Left ventricle myocardium inferior (tissue), 1 donor: ENCODE data around the gene FAM110A. TPM values are rescaled to one million over a fixed set of nuclear protein-coding genes. Genes with fewer than 3 reads are reported as not detected.
"Not testable (repeated sequence)": the region's sequence is repeated elsewhere in the genome, so short reads cannot be mapped to it uniquely, and the experiment has no call there.

ENCODE experiments used
- DNase-seq: peaks from one replicate; pipeline ENCODE4 v3.0.0-alpha.2; 2020
- H3K27ac ChIP-seq: fragments of 200-600 bp; replicated peaks from 2 replicates; pipeline ENCODE4 v1.8.0; 2021
- H3K27me3 ChIP-seq: fragments of 200-600 bp; 2 replicates; pipeline ENCODE4 v1.8.0; 2021; ENCODE audit warnings: low read depth
- H3K36me3 ChIP-seq: fragments of 200-600 bp; 2 replicates; pipeline ENCODE4 v1.8.0; 2021
- H3K4me1 ChIP-seq: fragments of 200-600 bp; 2 replicates; pipeline ENCODE4 v1.8.0; 2021
- H3K4me3 ChIP-seq: fragments of 200-600 bp; 2 replicates; pipeline ENCODE4 v1.8.0; 2021; ENCODE audit warnings: mild to moderate bottlenecking, moderate library complexity
- H3K9me3 ChIP-seq: fragments of 200-600 bp; replicated peaks from 2 replicates; pipeline ENCODE4 v1.8.0; 2021
- intact Hi-C: fragments of 100-400 bp; cut with micrococcal nuclease; formaldehyde crosslinking; loops from one replicate; pipeline ENCODE4 v1.11.0; 2022
- total RNA-seq: library from RNA; stranded (reverse); fragmentation: NEBNext Ultra II Directional; extraction: Animal tissue kit (Norgen Biotek cat#: 25700); gene quantifications from one replicate; pipeline ENCODE4 v1.2.1, GENCODE V29; 2021
- TF ChIP-seq, protein P1 (sequence below): fragments of 200-600 bp; IDR thresholded peaks from 2 replicates; pipeline ENCODE4 v1.8.0; 2021; ENCODE audit warnings: antibody characterized with exemption, mild to moderate bottlenecking, borderline replicate concordance
- donor health status: DM: no; HTN: yes; CAD: no; lungs with severe emphysema.

FAM110A gene
- total RNA-seq, 1 donor from 2014 or later: 2.0 TPM

DNA sequence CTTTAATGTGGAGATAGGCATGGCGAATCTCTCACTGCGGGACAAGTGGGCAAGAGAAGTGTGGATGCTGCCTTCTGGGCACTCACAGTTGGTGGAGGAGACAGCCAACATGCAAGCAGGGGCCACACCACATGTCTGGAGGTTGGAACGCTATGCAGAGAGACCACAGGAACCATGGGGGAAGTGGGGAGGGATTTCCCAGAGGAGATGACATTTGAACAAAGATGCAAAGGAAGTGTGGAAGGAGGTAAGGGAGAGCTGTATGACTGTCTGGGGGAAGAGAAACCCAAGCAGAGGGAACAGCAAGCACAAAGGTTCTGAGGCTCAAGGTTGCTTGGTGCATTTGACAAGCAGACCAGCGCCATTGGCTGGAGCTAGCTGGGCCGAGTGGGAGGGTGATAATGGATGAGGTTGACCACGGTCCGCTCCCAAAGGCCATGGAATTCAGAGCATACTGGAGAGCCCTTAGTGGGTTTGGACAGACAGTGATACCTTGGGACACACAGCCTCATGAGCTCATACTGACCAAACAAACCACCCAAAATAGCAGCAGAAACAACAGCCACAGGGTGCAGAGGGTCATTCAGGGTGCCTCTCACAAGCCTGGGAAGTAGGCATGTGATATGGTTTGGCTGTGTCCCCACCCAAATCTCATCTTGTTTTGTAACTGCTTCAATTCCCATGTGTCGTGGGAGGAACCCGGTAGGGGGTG is 7.6 kb upstream of the FAM110A start:
- intact Hi-C loops: no loop called here
- no peak overlapping the region for H3K27ac ChIP-seq
- H3K27me3 ChIP-seq: no peaks in the 10 kb centered on the region

GRCh38 chr20:826695-827323 is 6.7 kb upstream of the FAM110A start:
- no peak overlapping the region for H3K4me3 ChIP-seq
- no peaks in the 10 kb centered on the region for H3K27me3 ChIP-seq
- no peak for DNase-seq
- no peak overlapping the region for H3K27ac ChIP-seq
- intact Hi-C loops: no loop called here
- no peaks in the 10 kb centered on the region for H3K36me3 ChIP-seq
- peaks cover 9% of the 10 kb centered on the region for H3K4me1 ChIP-seq
- no peaks in the 10 kb centered on the region for H3K9me3 ChIP-seq
- TF ChIP-seq, protein P1, sequence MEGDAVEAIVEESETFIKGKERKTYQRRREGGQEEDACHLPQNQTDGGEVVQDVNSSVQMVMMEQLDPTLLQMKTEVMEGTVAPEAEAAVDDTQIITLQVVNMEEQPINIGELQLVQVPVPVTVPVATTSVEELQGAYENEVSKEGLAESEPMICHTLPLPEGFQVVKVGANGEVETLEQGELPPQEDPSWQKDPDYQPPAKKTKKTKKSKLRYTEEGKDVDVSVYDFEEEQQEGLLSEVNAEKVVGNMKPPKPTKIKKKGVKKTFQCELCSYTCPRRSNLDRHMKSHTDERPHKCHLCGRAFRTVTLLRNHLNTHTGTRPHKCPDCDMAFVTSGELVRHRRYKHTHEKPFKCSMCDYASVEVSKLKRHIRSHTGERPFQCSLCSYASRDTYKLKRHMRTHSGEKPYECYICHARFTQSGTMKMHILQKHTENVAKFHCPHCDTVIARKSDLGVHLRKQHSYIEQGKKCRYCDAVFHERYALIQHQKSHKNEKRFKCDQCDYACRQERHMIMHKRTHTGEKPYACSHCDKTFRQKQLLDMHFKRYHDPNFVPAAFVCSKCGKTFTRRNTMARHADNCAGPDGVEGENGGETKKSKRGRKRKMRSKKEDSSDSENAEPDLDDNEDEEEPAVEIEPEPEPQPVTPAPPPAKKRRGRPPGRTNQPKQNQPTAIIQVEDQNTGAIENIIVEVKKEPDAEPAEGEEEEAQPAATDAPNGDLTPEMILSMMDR: no peak

More for the DNA sequence above, 7.6 kb upstream of the FAM110A start:
- no peak for DNase-seq
- Histone ChIP-seq H3K4me3 (no peak overlapping the region), H3K9me3 (no peaks in the 10 kb centered on the region), H3K36me3 (no peaks in the 10 kb centered on the region), H3K4me1 (peaks cover 19% of the 10 kb centered on the region)
- TF ChIP-seq, protein P1: no peak

DNA sequence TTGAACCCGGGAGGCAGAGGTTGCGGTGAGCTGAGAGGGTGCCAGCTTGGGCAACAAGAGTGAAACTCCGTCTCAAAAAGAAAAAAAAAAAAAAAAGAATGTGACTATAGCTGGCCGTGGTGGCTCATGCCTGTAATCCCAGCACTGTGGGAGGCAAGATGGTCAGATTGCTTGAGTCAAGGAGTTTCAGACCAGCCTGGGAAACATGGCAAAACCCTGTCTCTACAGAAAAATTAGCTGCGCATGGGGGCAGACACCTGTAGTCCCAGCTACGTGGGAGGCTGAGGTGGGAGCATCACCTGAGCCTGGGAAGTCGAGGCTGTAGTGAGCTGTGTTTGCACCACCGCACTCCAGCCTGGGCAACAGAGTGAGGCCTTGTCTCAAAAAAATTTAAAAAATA is 5.5 kb upstream of the FAM110A start:
- DNase-seq, H3K4me3 ChIP-seq, intact Hi-C loops: not testable (repeated sequence)

DNA sequence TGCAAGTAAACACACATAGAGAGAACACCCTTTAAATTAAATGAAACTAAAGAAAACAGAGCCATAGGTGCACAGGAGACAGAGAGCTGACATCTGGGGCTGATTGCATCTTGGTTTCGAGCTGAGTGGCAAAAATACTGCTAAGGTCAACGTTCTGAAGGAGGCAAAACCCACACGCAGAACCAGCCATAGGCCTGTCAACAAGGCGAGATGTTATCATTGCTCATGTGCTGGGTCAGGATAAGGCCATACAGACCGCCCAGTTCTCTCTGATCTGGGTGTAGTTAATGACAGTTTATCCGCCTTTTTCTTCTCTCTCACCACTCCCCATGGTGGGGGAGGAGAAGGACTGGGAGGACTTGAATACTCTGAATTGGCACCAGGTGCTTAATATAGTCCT is 4.5 kb upstream of the FAM110A start:
- H3K4me1 ChIP-seq: peaks cover 19% of the 10 kb centered on the region
- H3K4me3 ChIP-seq: no peak overlapping the region
- H3K27me3 ChIP-seq: no peaks in the 10 kb centered on the region
- intact Hi-C loops: no loop called here
- no peaks in the 10 kb centered on the region for H3K36me3 ChIP-seq
- TF ChIP-seq, protein P1: no peak
- H3K9me3 ChIP-seq: no peaks in the 10 kb centered on the region
- no peak for DNase-seq
- H3K27ac ChIP-seq: no peak overlapping the region

More for the DNA sequence above, 5.5 kb upstream of the FAM110A start:
- not testable (repeated sequence) for H3K36me3 ChIP-seq, H3K27ac ChIP-seq, H3K27me3 ChIP-seq, H3K9me3 ChIP-seq
- peaks cover 11% of the 10 kb centered on the region for H3K4me1 ChIP-seq

GRCh38 chr20:829551-829950 is 4.0 kb upstream of the FAM110A start:
- no peak overlapping the region for H3K27ac ChIP-seq
- intact Hi-C loops: no loop called here
- DNase-seq: no peak
- no peaks in the 10 kb centered on the region for H3K9me3 ChIP-seq
- no peaks in the 10 kb centered on the region for H3K27me3 ChIP-seq
- TF ChIP-seq, protein P1: no peak
- no peak overlapping the region for H3K4me3 ChIP-seq
- H3K4me1 ChIP-seq: peaks cover 24% of the 10 kb centered on the region
- no peaks in the 10 kb centered on the region for H3K36me3 ChIP-seq

DNA sequence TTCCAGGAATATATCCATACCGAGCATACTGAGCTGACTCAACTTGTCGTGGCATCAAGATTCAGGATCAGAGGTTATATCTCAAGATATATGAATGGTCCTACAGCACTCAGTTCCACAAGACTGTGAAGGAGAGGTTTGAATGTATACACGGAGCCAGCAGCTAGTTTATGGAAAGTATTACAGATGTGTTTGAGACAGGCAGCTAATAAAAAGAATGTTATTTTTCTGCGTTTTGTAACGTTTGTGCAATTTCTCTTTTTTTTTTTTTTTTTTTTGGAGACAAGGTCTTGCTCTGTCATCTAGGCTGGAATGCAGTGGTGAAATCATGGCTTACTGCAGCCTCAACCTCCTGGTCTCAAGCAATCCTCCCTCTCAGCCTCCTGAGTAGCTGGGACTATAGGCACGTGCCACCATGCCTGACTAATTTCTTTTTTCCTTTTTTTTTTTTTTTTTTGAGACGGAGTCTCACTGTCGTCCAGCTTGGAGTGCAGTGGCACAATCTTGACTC is 3.4 kb upstream of the FAM110A start:
- no peak for DNase-seq
- intact Hi-C loops: no loop called here
- TF ChIP-seq, protein P1: no peak
- H3K27me3 ChIP-seq: no peaks in the 10 kb centered on the region
- H3K27ac ChIP-seq: no peak overlapping the region
- peaks cover 30% of the 10 kb centered on the region for H3K4me1 ChIP-seq
- H3K36me3 ChIP-seq: no peaks in the 10 kb centered on the region
- H3K9me3 ChIP-seq: no peaks in the 10 kb centered on the region
- H3K4me3 ChIP-seq: no peak overlapping the region
